HG03135 (cell line): Measurements from ENCODE around the gene TBC1D7.

Source experiments
- ATAC-seq: cut with Tn5 transposase; IDR thresholded peaks from one replicate; pipeline ENCODE4 v1.9.1; 2021; ENCODE audit warnings: mild to moderate bottlenecking, moderate library complexity; ENCODE audit not compliant: unreplicated experiment

Gene TBC1D7

GRCh38 chr6:13357551-13358075 lies 29.3 kb upstream of the TBC1D7 start:
- ATAC-seq = no peak

GRCh38 chr6:13355999-13356785 lies 27.9 kb upstream of the TBC1D7 start:
- ATAC-seq = peak; percentile 84

GRCh38 chr6:13355043-13355945 lies 27.0 kb upstream of the TBC1D7 start:
- peak; percentile 32 for ATAC-seq

GRCh38 chr6:13354331-13355042 lies 26.1 kb upstream of the TBC1D7 start:
- ATAC-seq = no peak

GRCh38 chr6:13352165-13352564 lies 23.8 kb upstream of the TBC1D7 start:
- ATAC-seq = no peak

- no peak for ATAC-seq
Observed at GRCh38 chr6:13351271-13351670, 22.9 kb upstream of the TBC1D7 start.

- no peak for ATAC-seq
Observed at GRCh38 chr6:13349811-13350506, 21.6 kb upstream of the TBC1D7 start.

- no peak for ATAC-seq
Observed at GRCh38 chr6:13348334-13349113, 20.2 kb upstream of the TBC1D7 start.

- no peak for ATAC-seq
Observed at GRCh38 chr6:13346245-13346644, 17.9 kb upstream of the TBC1D7 start.

- ATAC-seq = no peak
Observed at GRCh38 chr6:13342414-13343019, 14.2 kb upstream of the TBC1D7 start.

- ATAC-seq = no peak
Observed at GRCh38 chr6:13339863-13340630, 11.7 kb upstream of the TBC1D7 start.

- ATAC-seq = no peak
Observed at GRCh38 chr6:13338038-13338437, 9.7 kb upstream of the TBC1D7 start.

- no peak for ATAC-seq
Observed at GRCh38 chr6:13336553-13336952, 8.2 kb upstream of the TBC1D7 start.

GRCh38 chr6:13334953-13335352 lies 6.6 kb upstream of the TBC1D7 start:
- no peak for ATAC-seq

- ATAC-seq = no peak
Observed at GRCh38 chr6:13332349-13332706, 4.0 kb upstream of the TBC1D7 start.

- ATAC-seq = no peak
Observed at GRCh38 chr6:13331516-13332348, 3.4 kb upstream of the TBC1D7 start.

GRCh38 chr6:13328875-13329183 lies 492 bp upstream of the TBC1D7 start:
- no peak for ATAC-seq

GRCh38 chr6:13327691-13328075 lies 654 bp downstream of the TBC1D7 start:
- ATAC-seq = no peak
